GM18499 (cell line): ENCODE results near the gene CAVIN2.
"Not testable (repeated sequence)": the region's sequence is repeated elsewhere in the genome, so short reads cannot be mapped to it uniquely, and the experiment has no call there.

Experiments used
- ATAC-seq: cut with Tn5 transposase; IDR thresholded peaks from one replicate; pipeline ENCODE4 v1.9.1; 2021; ENCODE audit warnings: moderate number of reproducible peaks; ENCODE audit not compliant: insufficient read depth, unreplicated experiment

CAVIN2 gene

GRCh38 chr2:191803007-191803406, 43.9 kb downstream of the CAVIN2 start:
- no peak for ATAC-seq

- ATAC-seq: no peak
These were observed 44.7 kb downstream of the CAVIN2 start for GRCh38 chr2:191802180-191802579.

DNA sequence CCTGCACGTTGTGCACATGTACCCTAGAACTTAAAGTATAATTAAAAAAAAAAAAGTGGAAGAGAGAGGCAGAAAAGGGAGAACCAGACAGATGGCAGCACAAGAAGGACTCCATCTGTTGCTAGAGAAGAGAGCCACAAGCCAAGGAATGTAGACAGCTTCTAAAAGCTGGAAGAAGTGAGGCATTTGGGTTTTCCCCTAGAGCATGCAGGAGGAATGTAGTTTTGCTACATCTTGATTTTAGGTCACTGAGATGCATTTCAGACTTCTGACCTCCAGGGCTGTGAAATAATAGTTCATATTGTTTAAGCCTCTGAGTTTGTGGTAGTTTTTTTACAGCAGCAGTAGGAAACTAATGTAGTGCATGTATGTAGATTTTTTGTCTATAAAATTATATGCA, 46.0 kb downstream of the CAVIN2 start:
- no peak for ATAC-seq

GRCh38 chr2:191799526-191799925, 47.4 kb downstream of the CAVIN2 start:
- ATAC-seq: no peak

GRCh38 chr2:191797942-191798876, 48.7 kb downstream of the CAVIN2 start:
- no peak for ATAC-seq

GRCh38 chr2:191797500-191797899, 49.4 kb downstream of the CAVIN2 start:
- no peak for ATAC-seq

- ATAC-seq: no peak
These were observed 51.2 kb downstream of the CAVIN2 start for GRCh38 chr2:191795715-191796114.

DNA sequence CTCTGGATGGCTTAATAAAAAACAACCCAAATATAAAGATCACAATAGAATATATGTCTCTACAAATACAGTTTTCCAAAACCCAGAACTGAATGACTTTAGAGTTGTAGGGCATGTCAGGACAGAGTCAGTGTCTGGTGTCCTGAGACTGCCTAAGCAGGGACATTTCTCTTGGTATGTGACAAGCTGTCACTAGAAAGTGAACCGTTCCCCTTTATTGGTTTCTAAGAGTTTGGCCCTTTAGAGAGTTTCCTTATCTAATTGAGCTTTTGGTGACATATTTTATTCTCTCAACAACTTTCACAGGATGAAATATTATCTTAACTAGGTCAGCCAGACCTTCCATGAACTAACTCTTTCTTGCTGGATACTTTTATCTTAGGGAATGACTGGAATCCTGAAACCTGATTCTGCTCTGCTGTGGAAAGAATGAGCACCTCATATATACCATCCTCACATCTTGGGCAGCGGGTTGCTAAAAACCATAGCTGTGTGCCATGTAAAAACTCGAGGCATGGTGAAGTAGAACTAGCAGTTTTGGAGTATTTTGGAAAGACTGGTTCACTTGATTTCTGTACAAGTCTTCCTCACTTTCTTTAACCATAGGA, 54.8 kb downstream of the CAVIN2 start:
- no peak for ATAC-seq

- ATAC-seq: no peak
These were observed 56.2 kb downstream of the CAVIN2 start for GRCh38 chr2:191790737-191791136.

- ATAC-seq: no peak
These were observed 57.1 kb downstream of the CAVIN2 start for GRCh38 chr2:191789796-191790195.

- ATAC-seq: no peak
These were observed 60.2 kb downstream of the CAVIN2 start for GRCh38 chr2:191786694-191787093.

GRCh38 chr2:191785651-191786050, 61.2 kb downstream of the CAVIN2 start:
- not testable (repeated sequence) for ATAC-seq
